Endothelial cell of umbilical vein (primary cell): Measurements from ENCODE around the gene SHMT1.

Source experiments
- POLR2A ChIP-seq: IDR thresholded peaks from 2 replicates; pipeline ENCODE4 v1.6.1; 2012; ENCODE audit warnings: low read depth, mild to moderate bottlenecking, control low read depth, low read length
- POLR2AphosphoS5 ChIP-seq: IDR thresholded peaks from 2 replicates; pipeline ENCODE4 v1.6.1; 2012; ENCODE audit warnings: low read depth, mild to moderate bottlenecking, control low read depth, low read length, moderate library complexity; ENCODE audit not compliant: insufficient read depth
- TF ChIP-seq, protein P1 (sequence below), 2 donors: IDR thresholded peaks; 1 replicate in 1 of 2; 2 replicates in 1 of 2; pipeline ENCODE4 v1.5.1; 2011; ENCODE audit warnings: low read length in 2 of 2, mild to moderate bottlenecking in 2 of 2, moderate library complexity in 2 of 2, control low read depth in 1 of 2, inconsistent platforms in 1 of 2, low read depth in 1 of 2; ENCODE audit not compliant: insufficient read depth in 1 of 2; ENCODE audit errors: extremely low read depth in 1 of 2

DNA sequence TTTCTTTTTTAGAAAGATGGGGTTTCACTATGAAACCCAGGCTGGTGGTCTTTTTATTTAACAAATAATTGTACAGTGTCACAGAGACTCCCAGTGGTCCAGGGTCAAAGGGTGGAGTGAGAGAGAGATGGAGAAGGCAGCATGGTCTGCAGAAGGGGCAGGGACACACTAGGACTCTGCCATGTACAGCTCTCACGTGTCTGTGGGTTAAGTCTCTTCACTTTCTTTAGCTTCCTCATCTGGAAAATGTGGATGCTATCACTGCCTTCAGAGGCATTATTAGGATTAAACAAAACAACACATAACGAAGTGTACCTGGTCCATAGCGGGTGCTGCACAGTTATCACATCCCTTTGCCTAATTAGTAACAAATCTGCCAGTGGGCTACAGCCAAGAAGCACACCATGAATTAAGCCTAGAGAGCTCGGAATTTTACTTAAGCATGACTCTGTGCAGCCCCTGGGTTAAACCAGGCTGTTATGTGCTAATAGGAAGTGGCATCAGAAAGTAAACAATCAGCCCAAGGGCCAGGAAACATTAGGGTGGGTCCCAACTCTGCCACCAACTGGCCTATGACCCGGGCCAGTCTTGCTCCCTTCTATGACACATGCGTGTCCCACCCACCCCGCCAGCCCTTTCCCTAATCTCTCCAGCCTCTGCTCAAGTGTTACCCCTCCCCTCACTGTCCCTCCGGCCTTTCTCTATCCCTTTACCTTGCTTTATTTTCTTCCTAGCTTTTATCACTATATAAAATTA, 62.4 kb downstream of the SHMT1 start:
- TF ChIP-seq, protein P1, sequence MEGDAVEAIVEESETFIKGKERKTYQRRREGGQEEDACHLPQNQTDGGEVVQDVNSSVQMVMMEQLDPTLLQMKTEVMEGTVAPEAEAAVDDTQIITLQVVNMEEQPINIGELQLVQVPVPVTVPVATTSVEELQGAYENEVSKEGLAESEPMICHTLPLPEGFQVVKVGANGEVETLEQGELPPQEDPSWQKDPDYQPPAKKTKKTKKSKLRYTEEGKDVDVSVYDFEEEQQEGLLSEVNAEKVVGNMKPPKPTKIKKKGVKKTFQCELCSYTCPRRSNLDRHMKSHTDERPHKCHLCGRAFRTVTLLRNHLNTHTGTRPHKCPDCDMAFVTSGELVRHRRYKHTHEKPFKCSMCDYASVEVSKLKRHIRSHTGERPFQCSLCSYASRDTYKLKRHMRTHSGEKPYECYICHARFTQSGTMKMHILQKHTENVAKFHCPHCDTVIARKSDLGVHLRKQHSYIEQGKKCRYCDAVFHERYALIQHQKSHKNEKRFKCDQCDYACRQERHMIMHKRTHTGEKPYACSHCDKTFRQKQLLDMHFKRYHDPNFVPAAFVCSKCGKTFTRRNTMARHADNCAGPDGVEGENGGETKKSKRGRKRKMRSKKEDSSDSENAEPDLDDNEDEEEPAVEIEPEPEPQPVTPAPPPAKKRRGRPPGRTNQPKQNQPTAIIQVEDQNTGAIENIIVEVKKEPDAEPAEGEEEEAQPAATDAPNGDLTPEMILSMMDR (IDR thresholded peaks at IDR 0.05; ENCODE audit: extremely low read depth in 1 of 2, insufficient read depth in 1 of 2, low read depth in 1 of 2, low read length in 2 of 2) = no peak
- TF ChIP-seq POLR2A (peak; percentile 34), POLR2AphosphoS5 (peak; percentile 71)
